DMS53 (cell line): Measurements from ENCODE around the gene RAB7A.
A peak's percentile ranks its signal among the peaks of the same experiment; 100 is the strongest.
"Not testable (repeated sequence)": the region's sequence is repeated elsewhere in the genome, so short reads cannot be mapped to it uniquely, and the experiment has no call there.

Experiments used
- DNase-seq: peaks from one replicate; lab custom pipeline; 2025; lab: John Stamatoyannopoulos, UW

Gene RAB7A

DNA sequence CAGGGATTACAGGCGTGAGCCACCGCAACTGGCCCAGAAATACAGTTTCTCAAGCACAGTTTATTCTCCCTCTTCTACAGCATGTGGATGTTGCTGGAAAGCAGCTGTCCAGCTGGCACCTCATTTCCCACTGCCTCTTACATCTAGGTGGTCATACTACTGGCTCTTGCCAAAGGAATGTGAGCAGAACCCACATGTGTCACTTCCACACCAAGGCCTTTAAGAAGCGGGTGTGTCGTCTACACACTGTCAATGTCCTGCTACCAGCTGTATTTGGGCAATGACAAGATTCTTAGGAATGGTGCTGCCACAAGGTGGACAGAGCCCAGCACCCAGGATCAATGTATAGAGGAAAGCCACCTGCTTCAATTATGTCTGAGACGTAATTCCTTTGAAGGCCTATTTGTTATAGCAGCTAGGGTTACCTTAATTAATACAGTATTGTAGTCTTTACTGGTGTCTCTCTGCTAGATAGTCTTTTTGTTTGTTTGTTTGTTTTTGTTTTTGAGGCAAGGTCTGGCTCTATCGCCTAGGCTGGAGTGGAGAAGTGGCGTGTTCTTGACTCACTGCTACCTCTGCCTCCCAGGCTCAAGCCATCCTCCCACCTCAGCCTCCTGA, 15.1 kb upstream of the RAB7A start:
- DNase-seq, result no peak

DNA sequence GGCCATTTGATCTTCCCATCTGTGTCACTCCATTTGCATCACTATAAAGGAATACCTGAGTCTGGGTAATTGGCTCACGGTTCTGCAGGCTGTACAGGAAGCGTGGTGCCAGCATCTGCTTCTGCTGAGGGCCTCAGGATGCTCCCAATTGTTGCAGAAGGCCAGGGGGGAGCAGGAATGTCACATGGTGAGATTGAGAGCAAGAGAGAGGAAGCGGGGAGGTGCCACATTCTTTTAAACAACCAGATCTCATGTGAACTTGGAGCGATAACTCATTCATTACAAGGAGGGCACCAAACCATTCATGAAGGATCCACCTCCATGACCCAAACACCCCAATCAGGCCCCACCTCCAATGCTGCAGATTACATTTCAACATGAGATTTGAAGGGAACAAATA, 13.1 kb upstream of the RAB7A start:
- no peak for DNase-seq

DNA sequence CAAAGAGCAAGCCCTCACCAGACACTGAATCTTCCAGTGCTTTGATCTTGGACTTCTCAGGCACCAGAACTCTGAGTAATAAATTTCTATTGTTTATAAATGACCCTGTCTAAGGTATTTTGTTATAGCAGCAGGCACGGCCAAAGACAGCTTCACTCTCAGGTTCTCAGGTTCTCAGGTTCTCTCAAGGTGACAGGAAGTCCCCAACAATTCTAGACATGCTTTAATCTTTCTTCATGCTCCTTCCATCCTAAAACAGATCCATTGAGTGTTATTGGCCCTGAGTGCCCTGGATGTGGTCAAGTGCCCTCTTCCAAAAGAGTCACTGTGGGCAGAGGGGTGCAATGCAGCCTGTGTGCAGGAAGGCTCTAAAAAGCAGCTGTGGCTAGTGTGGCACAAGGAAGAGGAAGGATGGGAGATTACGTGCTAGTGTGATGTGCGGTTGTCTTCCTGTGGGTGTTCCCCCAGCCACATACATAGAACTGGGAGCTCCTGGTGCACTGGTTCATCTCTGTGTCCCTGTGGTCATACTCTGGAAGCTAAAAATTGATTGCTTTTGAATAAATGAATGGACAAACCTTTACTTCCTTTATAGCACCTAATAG, 11.0 kb upstream of the RAB7A start:
- DNase-seq, result no peak

DNA sequence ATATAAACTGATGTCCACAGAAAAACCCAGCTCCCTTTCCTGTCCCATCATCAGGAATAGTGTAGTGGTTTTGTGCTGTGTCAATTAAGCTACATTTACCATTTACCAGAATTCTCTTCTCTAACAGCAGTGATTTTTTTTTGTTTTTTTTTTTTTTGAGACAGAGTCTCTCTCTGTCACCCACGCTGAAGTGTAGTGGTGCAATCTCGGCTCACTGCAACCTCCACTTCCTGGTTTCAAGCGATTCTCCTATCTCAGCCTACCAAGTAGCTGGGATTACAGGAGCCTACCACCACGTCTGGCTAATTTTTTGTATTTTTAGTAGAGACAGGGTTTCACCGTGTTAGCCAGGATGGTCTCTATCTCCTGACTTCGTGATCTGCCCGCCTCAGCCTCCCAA, 7.1 kb upstream of the RAB7A start:
- not testable (repeated sequence) for DNase-seq

DNA sequence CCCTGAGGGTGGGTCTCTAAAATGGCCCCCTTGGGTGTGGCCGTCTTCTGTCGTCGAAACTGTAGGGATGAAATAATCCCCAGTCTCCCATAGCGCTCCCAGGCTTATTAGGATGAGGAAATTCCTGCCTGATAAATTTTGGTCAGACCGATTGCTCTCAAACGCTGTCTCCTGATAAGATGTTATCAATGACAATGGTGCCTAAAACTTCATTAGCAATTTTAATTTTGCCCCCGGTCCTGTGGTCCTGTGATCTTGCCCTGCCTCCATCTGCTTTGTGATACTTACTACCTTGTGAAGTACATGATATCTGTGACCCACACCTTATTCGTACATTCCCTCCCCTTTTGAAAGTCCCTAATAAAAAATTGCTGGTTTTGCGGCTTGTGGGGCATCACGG, 5.1 kb upstream of the RAB7A start:
- no peak for DNase-seq

DNA sequence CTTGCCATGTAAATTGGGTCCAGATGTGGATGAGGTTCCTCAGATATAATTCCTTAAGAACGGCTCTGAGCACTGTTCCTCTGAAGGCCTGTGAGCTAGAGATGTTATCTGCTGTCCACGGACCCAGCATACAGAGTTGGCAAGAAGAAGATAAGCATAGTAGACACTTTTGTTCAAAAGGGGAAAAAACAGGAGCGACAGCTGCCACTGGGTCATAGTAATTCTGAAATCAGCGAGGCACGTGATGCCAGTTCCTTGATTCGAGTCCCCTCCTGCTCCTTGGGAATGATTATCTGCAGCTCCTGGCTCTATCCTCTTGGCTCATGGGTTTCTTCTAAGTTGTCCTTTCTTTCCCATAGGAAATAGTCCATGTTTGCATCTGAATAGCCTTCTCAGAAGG, 2.5 kb upstream of the RAB7A start:
- DNase-seq, result no peak

DNA sequence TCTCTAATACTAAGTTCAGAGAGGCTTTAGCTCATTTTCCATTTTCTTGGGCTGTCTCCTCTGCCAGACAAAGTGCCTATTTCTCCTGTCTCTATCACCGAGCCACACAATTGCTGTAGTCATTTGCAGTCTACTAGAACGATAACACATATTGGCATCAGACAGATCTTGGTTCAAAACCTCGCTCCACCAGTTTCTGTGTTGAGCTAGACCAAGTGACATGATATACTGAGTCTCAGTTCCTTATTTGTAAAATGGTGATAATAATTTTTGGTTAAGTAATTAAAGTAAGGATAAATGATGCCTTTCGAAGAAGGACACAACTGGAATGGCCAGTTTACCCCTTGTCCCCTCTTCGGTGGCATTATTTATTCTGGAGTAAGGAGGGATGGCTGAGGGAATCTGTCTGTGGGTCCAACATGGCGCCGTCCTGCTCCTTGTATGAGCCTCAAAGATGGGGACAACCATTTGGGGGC, 398 bp upstream of the RAB7A start:
- DNase-seq, result no peak

DNA sequence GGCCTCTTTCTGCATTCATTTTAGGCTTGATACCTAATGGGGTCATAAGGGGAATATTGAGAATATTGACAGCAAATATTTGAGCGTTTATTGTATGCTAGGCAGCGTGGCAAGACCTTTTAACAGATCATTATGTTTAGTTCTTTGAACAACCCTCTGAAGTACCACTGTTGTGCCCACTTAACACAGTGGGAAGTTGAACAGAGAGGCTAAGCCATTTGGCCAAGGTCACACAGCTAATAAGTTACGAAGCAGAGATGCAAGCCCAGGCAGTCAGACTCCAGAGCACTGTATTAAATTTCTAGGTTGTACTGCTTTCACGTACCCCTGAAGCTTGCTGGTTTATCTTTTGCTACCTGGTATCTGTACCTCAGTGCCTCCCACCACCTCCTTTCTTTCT, 1.1 kb downstream of the RAB7A start:
- no peak for DNase-seq

DNA sequence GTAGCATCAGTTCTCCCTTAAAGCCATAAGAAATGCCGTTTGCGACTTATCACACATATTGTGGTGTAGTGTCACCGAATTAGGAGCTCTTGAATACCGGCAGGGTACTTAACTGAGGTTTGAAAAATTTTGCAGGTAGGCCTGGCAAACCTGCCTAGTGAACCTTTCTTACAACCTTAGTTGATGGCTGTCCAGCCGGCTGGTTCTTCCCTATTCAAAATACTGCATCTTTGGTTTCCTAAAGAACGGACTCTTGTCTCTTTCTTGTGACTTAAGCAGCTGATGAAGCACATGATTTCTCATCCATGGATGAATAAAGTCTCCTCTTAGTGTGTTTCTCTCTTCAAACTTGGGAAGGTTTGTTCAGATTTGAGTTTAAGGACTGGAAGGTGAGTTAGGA, 1.5 kb downstream of the RAB7A start:
- no peak for DNase-seq

DNA sequence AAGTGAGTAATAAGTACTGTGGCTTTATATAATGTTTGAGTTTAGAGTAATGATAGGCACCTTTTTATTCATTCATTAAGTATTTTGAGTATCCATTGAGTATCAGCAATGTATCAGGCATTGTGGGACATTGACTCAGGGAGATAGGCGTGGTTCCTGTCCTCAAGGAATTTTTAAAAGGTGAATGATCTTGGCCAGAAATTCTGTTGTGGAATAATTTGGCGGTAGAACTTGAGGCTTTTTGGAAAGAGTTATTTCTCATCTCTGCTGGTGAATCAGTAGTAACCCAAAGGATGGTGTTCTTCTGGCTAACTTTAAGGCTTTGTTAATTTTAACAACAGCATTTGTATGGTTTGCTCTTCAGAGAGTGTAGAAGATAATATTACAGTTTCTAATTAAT, 2.0 kb downstream of the RAB7A start:
- DNase-seq, result no peak

DNA sequence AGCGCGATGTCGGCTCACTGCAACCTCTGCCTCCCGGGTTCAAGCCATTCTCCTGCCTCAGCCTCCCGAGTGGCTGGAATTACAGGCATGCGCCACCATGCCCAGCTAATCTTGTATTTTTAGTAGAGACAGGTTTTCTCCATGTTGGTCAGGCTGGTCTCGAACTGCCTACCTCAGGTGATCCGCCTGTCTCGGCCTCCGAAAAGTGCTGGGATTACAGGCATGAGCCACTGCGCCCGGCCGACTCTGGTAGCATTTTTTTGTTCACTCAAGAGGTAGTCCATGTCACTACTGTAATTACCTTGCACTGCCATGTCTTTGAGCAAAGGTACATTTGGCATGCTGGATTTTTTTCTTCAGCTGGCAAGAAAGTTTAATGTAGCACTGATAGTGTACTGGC, 2.5 kb downstream of the RAB7A start:
- not testable (repeated sequence) for DNase-seq

DNA sequence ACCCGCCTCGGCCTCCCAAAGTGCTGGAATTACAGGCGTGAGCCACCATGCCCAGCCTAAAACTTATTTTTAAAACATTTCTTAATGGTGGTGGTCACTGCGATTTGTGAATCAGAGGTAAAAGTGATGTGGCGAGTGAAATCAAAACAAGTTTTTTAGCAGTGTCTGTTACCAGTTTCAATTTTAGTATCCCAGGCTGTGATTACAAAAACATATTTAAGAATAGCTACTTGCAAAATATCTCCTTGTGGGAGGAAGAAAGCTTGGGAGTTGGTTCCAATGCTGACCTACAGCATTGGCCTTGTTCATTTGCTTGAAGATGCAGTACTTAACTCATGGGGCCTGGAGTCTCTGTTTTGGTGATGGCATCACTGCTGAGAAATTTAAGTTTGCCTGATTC, 4.5 kb downstream of the RAB7A start:
- no peak for DNase-seq

DNA sequence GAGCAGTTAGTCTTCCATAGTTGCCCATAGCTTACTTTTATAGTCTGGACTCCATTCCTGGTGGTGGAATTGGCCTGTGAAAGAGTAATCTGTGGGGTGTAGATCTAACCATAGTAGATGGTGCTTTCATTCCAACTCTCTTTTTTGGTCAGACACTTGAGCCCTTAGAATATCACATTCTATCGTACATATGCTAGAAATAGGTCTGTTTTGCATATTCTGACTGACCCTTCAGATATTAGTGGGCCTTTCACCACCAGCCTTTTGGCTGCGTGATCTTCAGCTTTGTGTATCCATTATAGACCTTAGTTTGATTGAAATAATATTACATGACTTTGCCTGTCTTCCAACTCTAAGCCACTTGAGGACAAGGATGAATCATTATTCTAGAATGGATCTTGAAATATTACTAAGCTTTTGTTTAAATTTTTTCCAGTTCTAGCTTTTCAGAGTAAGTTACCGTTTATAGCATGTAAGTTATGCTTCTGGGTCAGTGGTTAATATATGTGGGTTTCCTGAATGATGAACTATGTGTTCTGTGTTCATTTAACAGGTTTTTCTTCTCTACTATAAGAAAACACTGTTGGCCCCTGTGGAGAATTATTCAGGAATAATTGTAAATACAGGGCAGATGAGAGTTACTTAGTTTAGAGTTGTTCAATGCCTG, 8.7 kb downstream of the RAB7A start:
- DNase-seq, result no peak

DNA sequence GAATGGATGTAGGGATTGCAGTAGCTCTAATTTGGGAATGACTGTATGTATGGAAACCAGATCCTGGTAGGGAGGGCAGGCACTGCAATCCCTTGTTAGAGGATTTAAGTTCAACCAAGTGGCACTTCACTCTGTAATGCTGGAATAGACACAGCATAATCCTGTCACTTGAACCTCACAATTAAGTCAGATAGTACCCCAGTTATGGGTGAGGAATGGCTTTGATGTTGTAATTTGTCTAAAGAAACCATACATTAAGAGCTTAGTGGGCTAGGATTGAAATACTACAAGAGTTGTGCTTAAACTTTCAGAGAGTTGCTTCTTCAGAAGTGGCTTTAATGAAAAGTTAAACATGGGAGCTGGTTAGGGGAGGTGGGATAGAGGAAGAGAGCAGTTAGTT, 9.3 kb downstream of the RAB7A start:
- DNase-seq, result no peak

DNA sequence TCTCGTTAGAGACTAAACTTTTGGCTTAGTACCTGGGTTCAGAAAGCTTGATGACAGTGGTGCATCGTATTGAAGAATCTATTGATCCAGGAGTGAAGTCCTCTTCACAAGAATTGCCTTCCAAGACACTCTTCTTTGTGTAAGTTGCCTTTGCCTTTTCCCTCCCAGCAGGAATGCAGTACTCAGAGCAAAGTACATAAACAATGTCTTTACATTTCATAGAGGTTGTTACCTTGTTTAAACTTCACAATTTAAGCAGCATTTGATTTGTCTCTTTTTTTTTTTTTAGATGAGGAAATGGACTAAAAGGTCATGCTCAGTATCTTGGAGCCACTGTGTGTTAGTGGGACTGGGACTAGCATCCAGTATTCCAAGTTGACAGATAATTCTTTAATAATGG, 9.9 kb downstream of the RAB7A start:
- DNase-seq, result no peak

DNA sequence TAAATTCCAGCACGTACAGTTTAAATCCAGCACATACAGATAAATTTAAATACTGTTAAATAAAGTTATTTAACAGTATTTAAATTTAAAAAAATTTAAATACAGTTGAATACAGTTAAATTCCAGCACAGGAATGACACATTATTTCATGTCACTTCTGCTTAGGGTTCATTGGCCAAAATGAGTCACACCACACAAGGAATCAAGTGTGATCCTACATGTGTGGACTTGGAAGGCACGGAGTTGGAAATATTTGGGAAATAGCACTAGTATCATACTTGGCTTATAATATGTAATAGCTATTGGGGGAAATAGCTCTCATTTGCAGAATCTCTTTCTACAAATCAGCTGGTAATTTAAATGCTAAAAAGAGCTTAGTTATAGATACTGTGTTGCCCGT, 10.6 kb downstream of the RAB7A start:
- no peak for DNase-seq

DNA sequence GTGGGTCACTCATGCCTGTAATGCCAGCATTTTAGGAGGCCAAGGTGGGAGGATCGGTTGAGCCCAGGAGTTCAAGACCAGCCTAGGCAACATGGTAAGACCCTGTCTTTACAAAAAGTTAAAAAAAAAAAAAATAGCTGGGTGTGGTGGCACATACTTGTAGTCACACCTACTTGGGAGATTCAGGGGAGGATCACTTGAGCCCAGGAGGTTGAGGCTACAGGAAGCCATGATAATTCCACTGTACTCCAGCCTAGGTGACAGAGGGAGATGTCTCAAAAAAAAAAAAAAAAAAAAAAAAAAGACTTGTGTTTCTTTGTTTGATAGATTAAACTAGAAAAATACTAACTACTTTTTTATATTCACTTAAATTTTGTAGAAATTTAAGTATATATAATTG, 14.6 kb downstream of the RAB7A start:
- no peak for DNase-seq

DNA sequence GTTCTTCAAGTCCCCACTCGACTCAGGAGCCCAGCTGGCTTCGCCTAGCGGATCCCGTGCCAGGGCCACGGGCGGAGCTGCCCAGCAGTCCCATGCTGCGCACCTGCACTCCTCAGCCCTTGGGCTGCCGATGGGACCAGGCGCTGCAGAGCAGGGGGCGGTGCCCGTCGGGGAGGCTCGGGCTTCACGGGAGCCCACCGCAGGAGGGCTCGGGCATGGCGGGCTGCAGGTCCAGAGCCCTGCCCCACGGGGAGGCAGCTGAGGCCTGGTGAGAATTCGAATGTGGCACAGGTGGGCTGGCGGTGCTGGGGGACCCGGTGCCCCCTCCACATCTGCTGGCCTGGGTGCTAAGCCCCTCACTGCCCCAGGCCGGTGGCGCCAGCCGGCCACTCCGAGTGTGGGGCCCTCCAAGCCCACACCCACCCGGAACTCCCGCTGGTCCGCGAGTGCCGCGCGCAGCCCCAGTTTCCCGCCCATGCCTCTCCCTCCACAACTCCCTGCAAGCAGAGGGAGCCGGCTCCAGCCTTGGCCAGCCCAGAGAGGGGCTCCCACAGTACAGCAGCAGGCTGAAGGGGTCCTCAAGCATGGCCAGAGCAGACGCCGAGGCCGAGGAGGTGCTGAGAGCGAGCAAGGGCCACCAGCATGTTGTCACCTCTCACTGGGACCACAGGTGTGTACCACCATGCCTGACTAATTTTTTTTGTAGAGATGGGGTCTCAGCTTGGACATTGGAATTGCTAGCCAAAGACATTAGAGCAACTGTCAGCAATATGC, 17.0 kb downstream of the RAB7A start:
- no peak for DNase-seq

DNA sequence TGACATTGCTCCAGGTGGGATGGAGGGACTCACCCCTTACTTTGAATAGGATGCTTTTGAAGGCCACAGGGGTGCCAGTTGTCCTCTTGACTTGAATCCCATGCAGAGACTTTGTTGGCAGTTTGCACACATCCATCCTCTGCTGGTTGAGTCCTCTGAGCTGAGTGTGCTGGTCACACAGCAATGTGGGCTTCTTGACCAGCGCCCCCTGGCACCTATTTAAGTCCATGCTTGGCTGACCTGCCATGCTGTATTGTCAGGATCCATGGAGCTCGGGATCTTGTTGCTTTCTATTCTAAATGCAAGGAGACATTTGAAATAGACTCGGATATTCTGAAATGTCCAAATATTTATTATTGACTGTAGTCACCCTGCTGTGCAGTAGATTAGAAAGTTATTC, 19.8 kb downstream of the RAB7A start:
- DNase-seq, result peak; percentile 2

DNA sequence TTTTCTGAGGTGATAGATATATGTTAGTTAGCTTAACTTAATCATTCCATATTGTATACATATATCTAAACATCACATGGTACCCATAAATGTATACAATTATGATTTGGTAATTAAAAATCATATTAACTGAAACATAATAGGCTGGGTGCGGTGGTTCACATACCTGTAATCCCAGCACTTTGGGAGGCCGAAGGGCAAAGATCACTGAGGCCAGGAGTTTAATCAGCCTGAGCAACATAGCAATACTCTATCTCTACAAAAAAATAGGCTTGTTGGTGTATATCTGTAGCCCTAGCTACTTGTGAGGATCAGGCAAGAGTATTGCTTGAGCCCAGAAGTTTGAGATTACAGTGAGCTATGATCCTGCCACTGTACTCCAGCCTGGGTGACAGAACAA, 20.9 kb downstream of the RAB7A start:
- DNase-seq, result no peak

DNA sequence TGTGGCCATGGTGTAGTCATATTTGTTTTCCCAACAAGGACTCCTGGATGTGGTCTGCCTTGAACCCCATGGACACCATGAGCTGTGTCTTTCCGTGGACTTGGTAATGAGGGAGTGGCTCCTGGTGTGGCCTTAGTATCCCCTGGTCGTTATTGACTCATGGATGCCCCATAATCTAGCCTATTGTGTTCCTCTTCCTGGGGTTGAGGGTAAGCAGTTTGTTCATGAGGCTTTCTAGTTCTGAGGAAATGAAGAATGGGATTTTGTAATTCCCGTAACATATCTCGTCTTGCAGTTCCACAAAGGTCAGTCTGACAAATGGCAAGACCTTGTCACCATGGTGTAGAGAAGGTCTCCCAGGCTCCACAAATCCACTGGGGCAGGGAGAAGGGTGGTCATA, 22.6 kb downstream of the RAB7A start:
- DNase-seq, result no peak

DNA sequence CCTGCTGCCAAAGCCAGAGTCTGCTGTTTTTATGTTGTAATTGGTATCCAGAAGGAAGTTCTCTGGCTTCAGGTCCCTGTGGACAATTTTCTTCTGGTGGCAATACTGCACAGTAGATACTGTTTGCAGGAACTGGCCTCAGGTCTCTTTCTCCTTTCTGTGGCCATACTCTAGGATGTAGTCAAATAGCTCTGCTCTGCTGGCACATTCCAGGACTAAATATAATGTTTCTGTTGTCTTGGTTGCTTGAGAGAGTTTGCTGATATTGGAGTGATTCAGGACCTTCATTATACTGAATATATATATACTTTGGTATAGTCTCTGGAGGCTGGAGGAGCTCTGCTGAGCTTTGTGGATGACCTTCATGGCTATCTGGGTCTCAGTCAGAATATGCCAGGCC, 23.1 kb downstream of the RAB7A start:
- DNase-seq, result no peak

DNA sequence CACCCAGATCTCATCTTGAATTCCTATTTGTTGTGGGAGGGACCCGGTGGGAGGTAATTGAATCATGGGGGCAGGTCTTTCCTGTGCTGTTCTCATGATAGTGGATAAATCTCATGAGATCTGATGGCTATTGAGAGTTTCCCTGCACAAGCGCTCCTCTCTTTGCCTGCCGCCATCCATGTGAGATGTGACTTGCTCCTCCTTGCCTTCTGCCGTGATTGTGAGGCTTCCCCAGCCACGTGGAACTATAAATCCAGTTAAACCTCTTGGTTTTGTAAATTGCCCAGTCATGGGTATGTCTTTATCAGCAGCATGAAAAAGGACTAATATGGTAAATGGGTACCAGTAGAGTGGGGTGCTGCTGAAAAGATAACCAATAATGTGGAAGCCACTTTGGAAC, 23.6 kb downstream of the RAB7A start:
- not testable (repeated sequence) for DNase-seq
